Measurements from ENCODE around the gene ADCY2. TPM values are rescaled to one million over a fixed set of nuclear protein-coding genes. Genes with fewer than 3 reads are reported as not detected.

ADCY2 gene
- total and polyA plus RNA-seq, 2 of the 13 experiments (the other 11 are each of a cell fraction or from before 2014, with no cell fraction given) = not detected

- no peak for ATAC-seq
- Histone ChIP-seq H3K27me3 (ENCODE audit: control insufficient read depth in 1 of 2, insufficient read depth in 2 of 2, low read length in 2 of 2) (no peaks in the 10 kb centered on the region; a peak in 1 of 5 replicates), H3K4me3 (replicated peaks in 1 of 3; ENCODE audit: insufficient read depth in 1 of 3, low read depth in 2 of 3, low read length in 3 of 3) (no peak overlapping the region), H3K36me3 (replicated peaks in 1 of 2; ENCODE audit: control insufficient read depth in 1 of 2, insufficient read depth in 2 of 2, low read length in 2 of 2) (no peaks in the 10 kb centered on the region), H3K27ac (ENCODE audit: extremely low read length, insufficient read depth, low read length) (no peak overlapping the region), H3K4me1 (ENCODE audit: insufficient read depth, low read length) (no peaks in the 10 kb centered on the region), H3K4me2 (ENCODE audit: low read depth, low read length) (no peak overlapping the region), H2AFZ (ENCODE audit: low read length) (no peak overlapping the region), H3K9ac (ENCODE audit: insufficient read depth, low read depth, low read length) (no peak overlapping the region), H3K79me2 (ENCODE audit: insufficient read depth, low read length) (no peaks in the 10 kb centered on the region), H3K9me3 (ENCODE audit: low read length) (no peaks in the 10 kb centered on the region), H4K20me1 (ENCODE audit: insufficient read depth, low read length) (no peaks in the 10 kb centered on the region)
- WGBS (ENCODE audit: low lambda C conversion rate) = 5% methylated on average over 2 of the region's 2 CpGs
- ChIA-PET POLR2A (no interaction called here), CTCF (ENCODE audit: low intra/inter-chr PET ratio, low total read pairs) (no interaction called here)
- intact Hi-C loops (cut with micrococcal nuclease; ENCODE audit: unreplicated experiment) = no loop called here
- no TSS peak for BruUV-seq (replicated peaks)
- in situ Hi-C loops (cut with HindIII; ENCODE audit: extremely low pct_ligation_motif_present, low pct_unique_long_range_greater_than_20kb) = no loop called here
- no peak for DNase-seq (ENCODE audit: low spot score)
- FAIRE-seq = no peak
- TF ChIP-seq KMT2A (CRISPR knock-in tag; IDR thresholded peaks at IDR 0.05) = no peak
- no peak for TF ChIP-seq BORCS8-MEF2B (CRISPR knock-in tag; IDR thresholded peaks at IDR 0.05)
- TF ChIP-seq RNF2 (conservative IDR thresholded peaks at IDR 0.05; ENCODE audit: low read depth) = no peak
- no peak for TF ChIP-seq AKNA (CRISPR knock-in tag; IDR thresholded peaks at IDR 0.05; ENCODE audit: borderline replicate concordance)
- TF ChIP-seq ZBTB33 (CRISPR knock-in tag; IDR thresholded peaks at IDR 0.05) = no peak
- no peak for TF ChIP-seq PLRG1 (conservative IDR thresholded peaks at IDR 0.05)
- TF ChIP-seq NRL (CRISPR knock-in tag; IDR thresholded peaks at IDR 0.05; ENCODE audit: borderline replicate concordance) = no peak
- no peak for TF ChIP-seq DMAP1 (CRISPR knock-in tag; IDR thresholded peaks at IDR 0.05)
- TF ChIP-seq FOXA1 (IDR thresholded peaks at IDR 0.05) = no peak
- TF ChIP-seq FOXA1 (CRISPR knock-in tag; IDR thresholded peaks at IDR 0.05) = no peak
- no peak for TF ChIP-seq NFE2 (CRISPR knock-in tag; IDR thresholded peaks at IDR 0.05)
- TF ChIP-seq ZNF691 (CRISPR knock-in tag; IDR thresholded peaks at IDR 0.05; ENCODE audit: borderline replicate concordance, low read depth) = no peak
- no peak for TF ChIP-seq HMGXB4 (CRISPR knock-in tag; IDR thresholded peaks at IDR 0.05; ENCODE audit: borderline replicate concordance in 1 of 2, low read depth in 1 of 2)
- no peak for TF ChIP-seq ZNF17 (CRISPR knock-in tag; IDR thresholded peaks at IDR 0.05)
- TF ChIP-seq GATAD1 (CRISPR knock-in tag; IDR thresholded peaks at IDR 0.05) = no peak
- no peak for TF ChIP-seq SIX1 (CRISPR knock-in tag; IDR thresholded peaks at IDR 0.05; ENCODE audit: borderline replicate concordance)
Measured at GRCh38 chr5:7516253-7516652, 120.3 kb downstream of the ADCY2 start.
